Right lobe of liver (tissue), 6 donors: Measurements from ENCODE around the gene SPATA46. TPM values are rescaled to one million over a fixed set of nuclear protein-coding genes. Genes with fewer than 3 reads are reported as not detected.

ENCODE experiments used
- ATAC-seq, 4 donors: fragments of 200-7000 bp; cut with Tn5 transposase; one replicate each; pipeline ENCODE4 v1.9.1; 2020; ENCODE audit warnings: mild to moderate bottlenecking in 4 of 4, moderate library complexity in 4 of 4
- DNase-seq, 3 donors: peaks; one replicate each; pipeline ENCODE4 v3.0.0-alpha.2; 2020
- H3K27ac ChIP-seq, 3 donors: fragments of 200-600 bp; one replicate each; pipeline ENCODE4 v1.8.0; 2022
- H3K27me3 ChIP-seq, 2 donors: fragments of 200-600 bp; one replicate each; pipeline ENCODE4 v1.8.0; 2022
- H3K36me3 ChIP-seq, 4 donors: fragments of 200-600 bp; sonication (generic) in 1 of 4; one replicate each; pipeline versions ENCODE4 v1.5.1 to v1.8.0; 2017 to 2022; ENCODE audit warnings: control low read depth in 1 of 4
- H3K4me1 ChIP-seq, 4 donors: fragments of 200-600 bp; sonication (generic) in 1 of 4; one replicate each; pipeline versions ENCODE4 v1.5.1 to v1.8.0; 2017 to 2022; ENCODE audit warnings: control low read depth in 1 of 4
- H3K4me3 ChIP-seq, 3 donors: fragments of 200-600 bp; one replicate each; pipeline ENCODE4 v1.8.0; 2022
- H3K9me3 ChIP-seq, 4 donors: fragments of 200-600 bp; sonication (generic) in 1 of 4; one replicate each; pipeline versions ENCODE4 v1.5.1 to v1.8.0; 2017 to 2022; ENCODE audit warnings: control low read depth in 1 of 4
- POLR2A ChIP-seq: fragments of 450-650 bp; IDR thresholded peaks from one replicate; pipeline ENCODE4 v1.6.1; 2017; ENCODE audit warnings: antibody characterized with exemption, mild to moderate bottlenecking
- WGBS: methylation state at CpG from one replicate; pipeline ENCODE4 v1.1.6; 2018; ENCODE audit warnings: low coverage, low lambda C conversion rate; ENCODE audit not compliant: insufficient coverage; ENCODE audit errors: missing lambda C conversion rate; 5-methylcytosine and 5-hydroxymethylcytosine counted together
- intact Hi-C, 2 donors: fragments of 100-400 bp; cut with DNase I; formaldehyde crosslinking; loops; one replicate each; pipeline versions ENCODE4 v1.11.2 to v1.14.1; 2022
- total RNA-seq, 6 experiments: library from RNA; depleted of rRNA in 2 of 6; stranded (reverse); fragments of >200 nt in 2 of 6; fragmentation: NEBNext Ultra II Directional in 3 of 6; extraction: Animal tissue kit (Norgen Biotek cat#: 25700) in 3 of 6; gene quantifications; one replicate each; pipeline versions ENCODE4 v1.1.0 to v1.2.4, GENCODE V29; 2016 to 2023
- TF ChIP-seq, protein P1 (sequence below), 4 donors: fragments of 200-600 bp in 3 of 4; fragments of 450-650 bp in 1 of 4; IDR thresholded peaks; one replicate each; pipeline versions ENCODE4 v1.5.1 to v1.8.0; 2016 to 2022; ENCODE audit warnings: antibody characterized with exemption in 4 of 4, mild to moderate bottlenecking in 2 of 4
- donor health status: DM: no; HTN: yes; CAD: no.
- donor health status: DM: no; HTN: no; CAD: no.
- donor health status: DM: no; HTN: no; CAD: no.
- donor health status: DM: no; HTN: yes; CAD: no.
- donor health status: DM: no; HTN: yes; CAD: no.

Gene SPATA46
- total RNA-seq, 6 experiments from 2014 or later: not detected

DNA sequence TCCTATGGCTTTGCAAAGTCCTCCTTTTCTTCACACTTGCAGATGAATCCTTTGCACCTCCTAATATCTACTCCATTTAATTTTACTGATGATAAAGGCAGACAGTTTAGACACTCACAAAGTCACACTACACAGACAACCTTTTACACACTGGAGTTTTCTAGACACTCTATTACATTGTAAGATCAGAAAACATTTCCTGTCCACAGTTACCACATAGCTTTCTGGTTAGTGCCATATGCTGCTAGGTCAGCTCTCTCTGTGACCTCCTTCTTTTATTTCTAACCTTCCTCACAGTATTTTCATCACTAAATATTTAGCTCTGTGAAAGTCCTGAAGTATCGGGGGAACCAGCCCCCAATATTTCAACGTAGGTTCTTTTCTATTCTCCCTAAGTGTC lies 30.2 kb upstream of the SPATA46 start:
- Histone ChIP-seq H3K36me3 (no peaks in the 10 kb centered on the region), H3K27me3 (no peaks in the 10 kb centered on the region), H3K27ac (no peak overlapping the region), H3K4me3 (no peak overlapping the region), H3K4me1 (no peaks in the 10 kb centered on the region), H3K9me3 (no peaks in the 10 kb centered on the region)
- ATAC-seq: no peak
- no peak for DNase-seq
- intact Hi-C loops: no loop called here
- 83% methylated on average over 2 of the region's 2 CpGs for WGBS
- TF ChIP-seq POLR2A: no peak
- TF ChIP-seq, protein P1, sequence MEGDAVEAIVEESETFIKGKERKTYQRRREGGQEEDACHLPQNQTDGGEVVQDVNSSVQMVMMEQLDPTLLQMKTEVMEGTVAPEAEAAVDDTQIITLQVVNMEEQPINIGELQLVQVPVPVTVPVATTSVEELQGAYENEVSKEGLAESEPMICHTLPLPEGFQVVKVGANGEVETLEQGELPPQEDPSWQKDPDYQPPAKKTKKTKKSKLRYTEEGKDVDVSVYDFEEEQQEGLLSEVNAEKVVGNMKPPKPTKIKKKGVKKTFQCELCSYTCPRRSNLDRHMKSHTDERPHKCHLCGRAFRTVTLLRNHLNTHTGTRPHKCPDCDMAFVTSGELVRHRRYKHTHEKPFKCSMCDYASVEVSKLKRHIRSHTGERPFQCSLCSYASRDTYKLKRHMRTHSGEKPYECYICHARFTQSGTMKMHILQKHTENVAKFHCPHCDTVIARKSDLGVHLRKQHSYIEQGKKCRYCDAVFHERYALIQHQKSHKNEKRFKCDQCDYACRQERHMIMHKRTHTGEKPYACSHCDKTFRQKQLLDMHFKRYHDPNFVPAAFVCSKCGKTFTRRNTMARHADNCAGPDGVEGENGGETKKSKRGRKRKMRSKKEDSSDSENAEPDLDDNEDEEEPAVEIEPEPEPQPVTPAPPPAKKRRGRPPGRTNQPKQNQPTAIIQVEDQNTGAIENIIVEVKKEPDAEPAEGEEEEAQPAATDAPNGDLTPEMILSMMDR (IDR thresholded peaks at IDR 0.05): no peak

DNA sequence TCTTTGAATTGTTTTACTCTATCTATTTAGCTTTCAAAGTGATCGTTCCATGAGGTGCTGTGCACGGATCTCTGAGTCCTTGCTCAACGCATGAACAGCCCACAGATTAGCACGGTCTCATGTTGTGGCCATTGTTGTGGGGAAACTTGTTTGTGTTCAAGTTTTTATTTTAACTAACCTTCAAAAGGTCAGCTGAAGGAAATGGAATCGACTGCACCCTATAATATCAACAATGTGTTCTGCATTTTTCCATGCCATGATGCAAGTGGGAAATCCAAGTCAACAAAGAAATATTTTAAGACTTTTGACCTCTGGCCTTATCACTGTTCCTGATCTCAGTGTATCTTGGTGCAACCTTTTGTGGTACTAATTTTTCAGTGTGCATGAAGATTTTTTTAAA lies 29.1 kb upstream of the SPATA46 start:
- H3K4me1 ChIP-seq: no peaks in the 10 kb centered on the region
- H3K27me3 ChIP-seq: no peaks in the 10 kb centered on the region
- ATAC-seq (no peak), DNase-seq (no peak)
- intact Hi-C loops: no loop called here
- no peaks in the 10 kb centered on the region for H3K36me3 ChIP-seq
- no peak for TF ChIP-seq POLR2A
- TF ChIP-seq, protein P1 (IDR thresholded peaks at IDR 0.05): no peak
- WGBS: 45% methylated on average over 5 of the region's 5 CpGs
- no peak overlapping the region for H3K4me3 ChIP-seq
- no peaks in the 10 kb centered on the region for H3K9me3 ChIP-seq
- H3K27ac ChIP-seq: no peak overlapping the region

DNA sequence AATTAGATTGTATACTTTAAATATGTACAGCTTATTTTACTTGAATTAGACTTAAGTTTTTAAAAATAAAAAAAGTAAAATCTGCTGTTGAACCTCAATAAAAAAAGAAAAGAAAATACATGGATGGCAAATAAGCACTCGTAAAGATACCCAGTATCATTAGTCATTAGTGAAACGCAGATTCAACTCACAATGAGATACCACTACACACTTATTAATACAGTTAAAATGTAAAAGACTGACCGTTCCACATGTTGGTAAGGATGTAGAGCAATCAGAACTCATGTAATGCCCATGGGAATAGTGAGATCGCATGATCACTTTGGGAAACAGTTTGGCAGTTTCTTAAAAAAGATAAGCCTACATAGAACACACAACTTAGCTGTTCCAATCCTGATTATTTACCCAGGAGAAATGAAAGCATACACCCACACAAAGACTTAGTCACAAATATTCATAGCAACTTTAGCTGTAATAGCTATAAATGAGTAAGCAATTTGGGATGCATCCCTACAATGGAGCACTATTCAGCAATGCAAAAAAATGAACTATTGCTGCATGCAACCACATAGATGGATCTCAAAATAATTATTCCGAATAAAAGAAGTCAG lies 28.0 kb upstream of the SPATA46 start:
- ATAC-seq: no peak
- H3K27me3 ChIP-seq: no peaks in the 10 kb centered on the region
- 68% methylated on average over 5 of the region's 5 CpGs for WGBS
- H3K36me3 ChIP-seq: no peaks in the 10 kb centered on the region
- intact Hi-C loops: no loop called here
- no peaks in the 10 kb centered on the region for H3K9me3 ChIP-seq
- no peak overlapping the region for H3K4me3 ChIP-seq
- H3K4me1 ChIP-seq: no peaks in the 10 kb centered on the region
- TF ChIP-seq, protein P1 (IDR thresholded peaks at IDR 0.05): no peak
- TF ChIP-seq POLR2A: no peak
- H3K27ac ChIP-seq: no peak overlapping the region
- DNase-seq: no peak

DNA sequence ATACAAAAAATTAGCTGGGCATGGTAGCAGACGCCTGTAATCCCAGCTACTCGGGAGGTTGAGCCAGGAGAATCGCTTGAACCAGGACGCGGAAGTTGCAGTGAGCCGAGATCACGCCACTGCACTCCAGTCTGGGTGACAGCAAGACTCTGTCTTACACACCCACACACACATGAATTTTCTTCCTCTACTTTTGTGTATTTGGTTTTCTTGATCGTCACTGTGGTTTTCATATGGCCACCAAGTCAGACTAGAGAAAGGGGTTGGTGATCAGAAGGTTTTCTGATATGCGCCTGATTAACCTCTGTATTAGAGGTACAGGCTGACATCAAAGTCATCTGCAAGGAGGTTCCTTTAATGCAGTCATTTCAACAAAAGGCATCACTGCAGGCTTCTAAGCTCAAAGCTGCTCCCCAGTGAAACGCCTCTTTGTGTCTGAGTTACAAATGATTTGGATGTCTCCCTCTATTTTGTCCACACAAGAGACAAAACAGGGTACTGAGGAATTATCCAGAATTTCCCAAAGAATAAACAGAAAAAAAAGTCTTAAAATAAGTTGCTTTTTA lies 24.2 kb upstream of the SPATA46 start:
- Histone ChIP-seq H3K4me1 (no peaks in the 10 kb centered on the region), H3K27ac (no peak overlapping the region), H3K36me3 (no peaks in the 10 kb centered on the region), H3K4me3 (no peak overlapping the region), H3K9me3 (no peaks in the 10 kb centered on the region), H3K27me3 (no peaks in the 10 kb centered on the region)
- no peak for DNase-seq
- TF ChIP-seq, protein P1 (IDR thresholded peaks at IDR 0.05): no peak
- TF ChIP-seq POLR2A: no peak
- WGBS: 82% methylated on average over 10 of the region's 10 CpGs
- no peak for ATAC-seq
- intact Hi-C loops: no loop called here
